Upper lobe of left lung (tissue), 4 donors: ENCODE data around the gene SH3GL1.

Experiments used
- EP300 ChIP-seq, 4 donors: sonication (generic); formaldehyde crosslinking; IDR thresholded peaks; one replicate each; pipeline ENCODE4 v1.5.1; 2017; ENCODE audit warnings: antibody characterized with exemption in 4 of 4, control low read depth in 2 of 4
- POLR2AphosphoS5 ChIP-seq, 2 donors: sonication (generic); formaldehyde crosslinking; IDR thresholded peaks; one replicate each; pipeline ENCODE4 v1.5.1; 2017; ENCODE audit warnings: antibody characterized with exemption in 2 of 2
- TF ChIP-seq, protein P1 (sequence below), 6 experiments: fragments of 450-650 bp in 4 of 6; fragments of 200-600 bp in 2 of 6; sonication (generic) in 2 of 6; IDR thresholded peaks; one replicate each; pipeline ENCODE4 v1.5.1; 2016 to 2019; ENCODE audit warnings: antibody characterized with exemption in 6 of 6

DNA sequence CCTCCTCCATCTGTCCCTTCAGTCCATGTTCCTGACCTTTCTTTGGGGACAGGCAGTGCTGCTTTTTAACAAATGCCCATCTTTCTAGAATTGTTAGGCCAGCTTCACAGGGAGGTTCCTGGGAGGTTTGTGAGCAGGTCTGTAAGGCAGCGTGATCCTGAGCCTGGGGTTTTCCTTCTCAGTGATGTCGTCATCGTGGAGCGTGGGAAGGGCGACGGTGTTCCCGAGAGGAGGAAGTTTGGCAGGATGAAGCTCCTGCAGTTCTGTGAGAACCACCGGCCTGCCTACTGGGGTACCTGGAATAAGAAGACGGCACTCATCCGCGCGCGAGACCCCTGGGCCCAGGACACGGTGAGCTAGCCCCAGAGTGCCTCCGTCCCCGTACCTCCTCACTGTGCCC lies 28.9 kb upstream of the SH3GL1 start:
- TF ChIP-seq, protein P1, sequence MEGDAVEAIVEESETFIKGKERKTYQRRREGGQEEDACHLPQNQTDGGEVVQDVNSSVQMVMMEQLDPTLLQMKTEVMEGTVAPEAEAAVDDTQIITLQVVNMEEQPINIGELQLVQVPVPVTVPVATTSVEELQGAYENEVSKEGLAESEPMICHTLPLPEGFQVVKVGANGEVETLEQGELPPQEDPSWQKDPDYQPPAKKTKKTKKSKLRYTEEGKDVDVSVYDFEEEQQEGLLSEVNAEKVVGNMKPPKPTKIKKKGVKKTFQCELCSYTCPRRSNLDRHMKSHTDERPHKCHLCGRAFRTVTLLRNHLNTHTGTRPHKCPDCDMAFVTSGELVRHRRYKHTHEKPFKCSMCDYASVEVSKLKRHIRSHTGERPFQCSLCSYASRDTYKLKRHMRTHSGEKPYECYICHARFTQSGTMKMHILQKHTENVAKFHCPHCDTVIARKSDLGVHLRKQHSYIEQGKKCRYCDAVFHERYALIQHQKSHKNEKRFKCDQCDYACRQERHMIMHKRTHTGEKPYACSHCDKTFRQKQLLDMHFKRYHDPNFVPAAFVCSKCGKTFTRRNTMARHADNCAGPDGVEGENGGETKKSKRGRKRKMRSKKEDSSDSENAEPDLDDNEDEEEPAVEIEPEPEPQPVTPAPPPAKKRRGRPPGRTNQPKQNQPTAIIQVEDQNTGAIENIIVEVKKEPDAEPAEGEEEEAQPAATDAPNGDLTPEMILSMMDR (IDR thresholded peaks at IDR 0.05), result no peak
- TF ChIP-seq POLR2AphosphoS5 (IDR thresholded peaks at IDR 0.05) (no peak), EP300 (IDR thresholded peaks at IDR 0.05) (no peak)
